ENCODE measurements around the gene UTP20. TPM values are rescaled to one million over a fixed set of nuclear protein-coding genes. Genes with fewer than 3 reads are reported as not detected.

The UTP20 gene
- polyA plus RNA-seq, 1 experiment, result 5.2 TPM

- H3K4me3 ChIP-seq (ENCODE audit: low read depth, low read length), result no peak overlapping the region
- DNase-seq (ENCODE audit: low read depth), result no peak
- no peak for TF ChIP-seq CTCF (IDR thresholded peaks at IDR 0.05; ENCODE audit: insufficient read depth, low read depth, low read length)
- POLR2A ChIA-PET, result no interaction called here
- CTCF ChIA-PET, result no interaction called here
- H3K27me3 ChIP-seq (ENCODE audit: control insufficient read depth, insufficient read depth, low read length), result no peaks in the 10 kb centered on the region
- H3K36me3 ChIP-seq (ENCODE audit: control insufficient read depth, insufficient read depth, low read length), result no peaks in the 10 kb centered on the region; the same call in 1 of the 2 replicates
These were observed 64.0 kb downstream of the UTP20 start for GRCh38 chr12:101343893-101344292.

- no peak for TF ChIP-seq CTCF (IDR thresholded peaks at IDR 0.05; ENCODE audit: insufficient read depth, low read depth, low read length)
- ChIA-PET POLR2A (no interaction called here), CTCF (no interaction called here)
- no peaks in the 10 kb centered on the region for H3K27me3 ChIP-seq (ENCODE audit: control insufficient read depth, insufficient read depth, low read length)
- peaks cover 5% of the 10 kb centered on the region for H3K36me3 ChIP-seq (ENCODE audit: control insufficient read depth, insufficient read depth, low read length)
- H3K4me3 ChIP-seq (ENCODE audit: low read depth, low read length), result no peak overlapping the region
- no peak for DNase-seq (ENCODE audit: low read depth)
These were observed 71.8 kb downstream of the UTP20 start for GRCh38 chr12:101351682-101352081.

- no peaks in the 10 kb centered on the region for H3K27me3 ChIP-seq (ENCODE audit: control insufficient read depth, insufficient read depth, low read length)
- POLR2A ChIA-PET, result no interaction called here
- H3K4me3 ChIP-seq (ENCODE audit: low read depth, low read length), result no peak overlapping the region
- no peak for TF ChIP-seq CTCF (IDR thresholded peaks at IDR 0.05; ENCODE audit: insufficient read depth, low read depth, low read length)
- DNase-seq (ENCODE audit: low read depth), result no peak
- CTCF ChIA-PET, result no interaction called here
- H3K36me3 ChIP-seq (ENCODE audit: control insufficient read depth, insufficient read depth, low read length), result peaks cover 6% of the 10 kb centered on the region
These were observed 76.9 kb downstream of the UTP20 start for GRCh38 chr12:101356794-101357193.

- CTCF ChIA-PET, result interaction anchor here (1.0 kb wide), 1 partner anchor 9 kb away, joined by 4 read pairs; no protein-coding TSS in a partner anchor
- peaks cover 7% of the 10 kb centered on the region for H3K36me3 ChIP-seq (ENCODE audit: control insufficient read depth, insufficient read depth, low read length)
- no peak for TF ChIP-seq CTCF (IDR thresholded peaks at IDR 0.05; ENCODE audit: insufficient read depth, low read depth, low read length)
- H3K27me3 ChIP-seq (ENCODE audit: control insufficient read depth, insufficient read depth, low read length), result no peaks in the 10 kb centered on the region
- POLR2A ChIA-PET, result no interaction called here
- no peak for DNase-seq (ENCODE audit: low read depth)
- no peak overlapping the region for H3K4me3 ChIP-seq (ENCODE audit: low read depth, low read length)
These were observed 81.5 kb downstream of the UTP20 start for GRCh38 chr12:101361455-101361854.

- TF ChIP-seq CTCF (IDR thresholded peaks at IDR 0.05; ENCODE audit: insufficient read depth, low read depth, low read length), result no peak
- Histone ChIP-seq H3K4me3 (ENCODE audit: low read depth, low read length) (no peak overlapping the region), H3K36me3 (ENCODE audit: control insufficient read depth, insufficient read depth, low read length) (peaks cover 11% of the 10 kb centered on the region), H3K27me3 (ENCODE audit: control insufficient read depth, insufficient read depth, low read length) (no peaks in the 10 kb centered on the region)
- ChIA-PET POLR2A (no interaction called here), CTCF (no interaction called here)
- DNase-seq (ENCODE audit: low read depth), result no peak
These were observed 88.1 kb downstream of the UTP20 start for GRCh38 chr12:101368016-101368415.

Data from BJ (cell line).